Ovary (tissue), 9 donors: ENCODE results near the gene TNIK. TPM values are rescaled to one million over a fixed set of nuclear protein-coding genes. Genes with fewer than 3 reads are reported as not detected.

Source experiments
- DNase-seq, 5 donors: peaks; one replicate each; pipeline ENCODE4 v3.0.0-alpha.2; 2019 to 2020
- H3K27ac ChIP-seq, 2 donors: fragments of 200-600 bp; one replicate each; pipeline versions ENCODE4 v1.5.1 to v1.8.0; 2019 to 2022
- H3K27me3 ChIP-seq: fragments of 200-600 bp; one replicate; pipeline ENCODE4 v1.8.0; 2022
- H3K36me3 ChIP-seq: fragments of 200-600 bp; sonication (generic); one replicate; pipeline ENCODE4 v1.5.1; 2019
- H3K4me1 ChIP-seq: one replicate; pipeline ENCODE4 v1.8.1; 2013; ENCODE audit warnings: mild to moderate bottlenecking, moderate library complexity; ENCODE audit not compliant: insufficient read depth
- H3K4me3 ChIP-seq: fragments of 200-600 bp; sonication (generic); one replicate; pipeline ENCODE4 v1.5.1; 2017
- H3K9me3 ChIP-seq, 2 donors: fragments of 200-600 bp in 1 of 2; sonication (generic) in 1 of 2; one replicate each; pipeline versions ENCODE4 v1.5.1 to v1.8.1; 2013 to 2019; ENCODE audit warnings: mild to moderate bottlenecking in 1 of 2, moderate library complexity in 1 of 2
- CTCF ChIP-seq, 3 donors: fragments of 450-650 bp in 2 of 3; fragments of 200-600 bp in 1 of 3; IDR thresholded peaks; one replicate each; pipeline versions ENCODE4 v1.5.1 to v1.8.0; 2016 to 2022; ENCODE audit warnings: antibody characterized with exemption in 3 of 3, mild to moderate bottlenecking in 1 of 3
- EP300 ChIP-seq: sonication (generic); formaldehyde crosslinking; IDR thresholded peaks from one replicate; pipeline ENCODE4 v1.6.1; 2017; ENCODE audit warnings: antibody characterized with exemption
- POLR2A ChIP-seq: fragments of 450-650 bp; IDR thresholded peaks from one replicate; pipeline ENCODE4 v1.6.1; 2017; ENCODE audit warnings: antibody characterized with exemption, mild to moderate bottlenecking, moderate library complexity
- WGBS, 3 donors: extraction: QIAGEN DNeasy Blood & Tissue Kit in 1 of 3; methylation state at CpG; one replicate each; pipeline versions ENCODE4 v1.1.5 to v1.1.7; 2013 to 2017; 5-methylcytosine and 5-hydroxymethylcytosine counted together
- intact Hi-C, 4 donors: fragments of 100-400 bp; cut with DNase I; formaldehyde crosslinking; loops; one replicate each; pipeline versions ENCODE4 v1.11.0 to v1.15.1; 2022 to 2023
- polyA plus RNA-seq, 2 donors: library from polyadenylated mRNA; stranded (reverse); fragments of 200-250 nt in 1 of 2; fragments of 350-450 nt in 1 of 2; fragmentation: Illumina TruSeq in 1 of 2; extraction: RNeasy Lipid Tissue Mini Kit (QIAGEN cat#74804) in 1 of 2; gene quantifications; one replicate each; pipeline ENCODE4 v1.2.3, GENCODE V29; 2013 to 2014
- total RNA-seq, 7 donors: library from RNA; depleted of rRNA in 2 of 7; stranded (reverse); fragments of >200 nt in 2 of 7; fragmentation: NEBNext Ultra II Directional in 3 of 7; extraction: Animal tissue kit (Norgen Biotek cat#: 25700) in 3 of 7; gene quantifications; one replicate each; pipeline versions ENCODE4 v1.1.0 to v1.2.4, GENCODE V29; 2016 to 2023
- donor health status: DM: no; HTN: no; CAD: no; lungs with moderate emphysema.
- donor health status: DM: no; HTN: no; CAD: no.
- donor health status: Bipolar disorder and iron deficiency.
- donor health status: DM: yes; HTN: yes; CAD: no.
- donor health status: DM: no; HTN: no; CAD: no.
- donor health status: DM: yes; HTN: yes; CAD: no.

Gene TNIK
- total and polyA plus RNA-seq, 9 donors, result 1.1 to 9.5 (median 4.5) TPM

- Histone ChIP-seq H3K4me1 (no peaks in the 10 kb centered on the region), H3K27ac (no peak overlapping the region), H3K9me3 (no peaks in the 10 kb centered on the region), H3K36me3 (no peaks in the 10 kb centered on the region), H3K27me3 (no peaks in the 10 kb centered on the region), H3K4me3 (no peak overlapping the region)
- no peak for TF ChIP-seq POLR2A
- TF ChIP-seq CTCF (IDR thresholded peaks at IDR 0.05), result no peak
- TF ChIP-seq EP300, result no peak
- no peak for DNase-seq
- 94 to 97% (median 95%) methylated on average over 1 of the region's 1 CpG for WGBS, 3 donors
- intact Hi-C loops, result loop anchor here in 1 of 4 donors (10.0 kb wide), 1 partner anchor 508 kb away; no protein-coding TSS in a partner anchor
These were observed 403.1 kb downstream of the TNIK start for GRCh38 chr3:171057072-171057471.

- H3K4me1 ChIP-seq, result no peaks in the 10 kb centered on the region
- TF ChIP-seq CTCF (IDR thresholded peaks at IDR 0.05) (no peak), EP300 (no peak), POLR2A (no peak)
- intact Hi-C loops, result loop anchor here in 1 of 4 donors (10.0 kb wide), 1 partner anchor 508 kb away; no protein-coding TSS in a partner anchor
- H3K4me3 ChIP-seq, result no peak overlapping the region
- no peaks in the 10 kb centered on the region for H3K9me3 ChIP-seq
- no peak overlapping the region for H3K27ac ChIP-seq
- H3K27me3 ChIP-seq, result no peaks in the 10 kb centered on the region
- 81 to 91% (median 89%) methylated on average over 5 of the region's 5 CpGs for WGBS, 3 donors
- H3K36me3 ChIP-seq, result no peaks in the 10 kb centered on the region
- DNase-seq, result no peak
These were observed 403.7 kb downstream of the TNIK start for GRCh38 chr3:171056528-171056927.

GRCh38 chr3:171055336-171056178 lies 404.6 kb downstream of the TNIK start:
- H3K4me1 ChIP-seq, result no peaks in the 10 kb centered on the region
- H3K27ac ChIP-seq, result no peak overlapping the region
- H3K9me3 ChIP-seq, result no peaks in the 10 kb centered on the region
- intact Hi-C loops, result loop anchor here in 1 of 4 donors (10.0 kb wide), 1 partner anchor 509 kb away; no protein-coding TSS in a partner anchor
- no peak for TF ChIP-seq POLR2A
- TF ChIP-seq CTCF (IDR thresholded peaks at IDR 0.05), result no peak
- TF ChIP-seq EP300, result no peak
- no peak overlapping the region for H3K4me3 ChIP-seq
- H3K36me3 ChIP-seq, result no peaks in the 10 kb centered on the region
- 51 to 58% (median 54%) methylated on average over 4 of the region's 4 CpGs for WGBS, 3 donors
- DNase-seq, result no peak
- no peaks in the 10 kb centered on the region for H3K27me3 ChIP-seq

- DNase-seq, result no peak
- Histone ChIP-seq H3K36me3 (no peaks in the 10 kb centered on the region), H3K27me3 (no peaks in the 10 kb centered on the region), H3K27ac (no peak overlapping the region), H3K9me3 (no peaks in the 10 kb centered on the region), H3K4me3 (no peak overlapping the region), H3K4me1 (no peaks in the 10 kb centered on the region)
- TF ChIP-seq CTCF (IDR thresholded peaks at IDR 0.05) (no peak), POLR2A (no peak), EP300 (no peak)
- intact Hi-C loops, result loop anchor here in 1 of 4 donors (10.0 kb wide), 1 partner anchor 510 kb away; no protein-coding TSS in a partner anchor
These were observed 405.3 kb downstream of the TNIK start for GRCh38 chr3:171054921-171055320.
